Right lobe of liver (tissue), 4 donors: ENCODE measurements around the gene SUMF2.

Experiments
- POLR2A ChIP-seq: fragments of 450-650 bp; IDR thresholded peaks from one replicate; pipeline ENCODE4 v1.6.1; 2017; ENCODE audit warnings: antibody characterized with exemption, mild to moderate bottlenecking
- TF ChIP-seq, protein P1 (sequence below), 4 donors: fragments of 200-600 bp in 3 of 4; fragments of 450-650 bp in 1 of 4; IDR thresholded peaks; one replicate each; pipeline versions ENCODE4 v1.5.1 to v1.8.0; 2016 to 2022; ENCODE audit warnings: antibody characterized with exemption in 4 of 4, mild to moderate bottlenecking in 2 of 4
- donor health status: DM: no; HTN: no; CAD: no.
- donor health status: DM: no; HTN: no; CAD: no.
- donor health status: DM: no; HTN: yes; CAD: no.

DNA sequence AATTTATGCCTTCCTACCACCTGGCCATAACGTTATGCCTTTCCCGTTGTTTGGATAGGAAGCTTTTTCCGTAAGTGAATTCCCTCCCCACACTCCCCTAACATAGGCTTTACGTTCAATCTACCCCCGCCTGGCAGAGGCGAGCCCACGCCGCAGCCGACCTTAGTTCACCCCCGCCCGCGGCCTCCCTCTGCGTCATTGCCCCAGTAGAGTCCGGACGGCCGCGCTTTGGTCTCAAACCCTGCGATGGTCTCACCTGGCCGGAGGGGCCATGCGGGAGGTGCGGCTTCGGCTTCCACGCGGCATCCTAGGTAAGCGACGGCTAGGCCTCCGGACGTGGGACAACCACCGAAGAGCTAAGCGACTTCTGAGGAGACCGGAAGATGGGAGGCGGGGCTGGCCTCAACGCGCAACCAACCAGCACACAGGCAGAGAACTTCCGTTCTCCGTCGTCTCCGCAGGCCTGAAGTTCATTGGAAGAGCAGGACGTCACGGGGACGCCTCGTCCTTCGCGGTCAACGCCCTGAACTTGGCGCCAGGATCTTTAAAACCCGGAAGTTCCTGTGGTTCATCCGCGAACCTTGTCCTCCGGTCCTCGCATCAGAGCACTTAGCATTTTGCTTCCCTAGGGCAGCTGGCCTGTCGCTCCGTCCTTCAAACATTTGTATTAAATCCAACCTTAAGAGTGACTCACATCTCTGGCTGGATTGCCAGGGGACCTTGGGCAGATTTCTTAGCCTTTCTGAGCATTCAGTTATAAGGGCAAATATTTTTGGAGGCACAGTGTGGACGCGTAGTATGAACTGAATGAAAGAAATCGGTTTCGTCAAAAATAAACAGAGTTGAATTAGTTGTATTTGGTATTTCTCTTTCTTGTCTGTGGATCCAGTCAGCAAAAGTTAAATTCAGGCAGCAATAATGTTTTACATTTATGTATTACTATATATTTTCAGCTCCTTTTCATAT lies 42.3 kb downstream of the SUMF2 start, which contains the start of gene CHCHD2:
- TF ChIP-seq, protein P1, sequence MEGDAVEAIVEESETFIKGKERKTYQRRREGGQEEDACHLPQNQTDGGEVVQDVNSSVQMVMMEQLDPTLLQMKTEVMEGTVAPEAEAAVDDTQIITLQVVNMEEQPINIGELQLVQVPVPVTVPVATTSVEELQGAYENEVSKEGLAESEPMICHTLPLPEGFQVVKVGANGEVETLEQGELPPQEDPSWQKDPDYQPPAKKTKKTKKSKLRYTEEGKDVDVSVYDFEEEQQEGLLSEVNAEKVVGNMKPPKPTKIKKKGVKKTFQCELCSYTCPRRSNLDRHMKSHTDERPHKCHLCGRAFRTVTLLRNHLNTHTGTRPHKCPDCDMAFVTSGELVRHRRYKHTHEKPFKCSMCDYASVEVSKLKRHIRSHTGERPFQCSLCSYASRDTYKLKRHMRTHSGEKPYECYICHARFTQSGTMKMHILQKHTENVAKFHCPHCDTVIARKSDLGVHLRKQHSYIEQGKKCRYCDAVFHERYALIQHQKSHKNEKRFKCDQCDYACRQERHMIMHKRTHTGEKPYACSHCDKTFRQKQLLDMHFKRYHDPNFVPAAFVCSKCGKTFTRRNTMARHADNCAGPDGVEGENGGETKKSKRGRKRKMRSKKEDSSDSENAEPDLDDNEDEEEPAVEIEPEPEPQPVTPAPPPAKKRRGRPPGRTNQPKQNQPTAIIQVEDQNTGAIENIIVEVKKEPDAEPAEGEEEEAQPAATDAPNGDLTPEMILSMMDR (IDR thresholded peaks at IDR 0.05) = no peak
- TF ChIP-seq POLR2A = peak; percentile 92
